ENCODE measurements around the gene TBC1D22A. TPM values are rescaled to one million over a fixed set of nuclear protein-coding genes. Genes with fewer than 3 reads are reported as not detected.

The TBC1D22A gene
- total RNA-seq, 2 donors from 2014 or later: 29.5 to 34.8 TPM

GRCh38 chr22:47142427-47143046, 380.1 kb downstream of the TBC1D22A start:
- Mint-ChIP-seq H3K27me3 (ENCODE audit: low read depth) (no peaks in the 10 kb centered on the region), H3K36me3 (ENCODE audit: insufficient read depth in 2 of 2) (no peaks in the 10 kb centered on the region), H3K4me1 (ENCODE audit: low read depth) (no peaks in the 10 kb centered on the region), H3K27ac (no peak overlapping the region), H3K9me3 (no peaks in the 10 kb centered on the region), H3K4me3 (no peak overlapping the region)
- ATAC-seq (replicated peaks in 1 of 2): no peak
- DNase-seq: no peak

- Mint-ChIP-seq H3K27me3 (ENCODE audit: low read depth) (no peaks in the 10 kb centered on the region), H3K4me3 (no peak overlapping the region), H3K9me3 (no peaks in the 10 kb centered on the region), H3K36me3 (ENCODE audit: insufficient read depth in 2 of 2) (no peaks in the 10 kb centered on the region), H3K4me1 (ENCODE audit: low read depth) (no peaks in the 10 kb centered on the region), H3K27ac (no peak overlapping the region)
- ATAC-seq (replicated peaks in 1 of 2) (no peak), DNase-seq (no peak)
These were observed 380.9 kb downstream of the TBC1D22A start for GRCh38 chr22:47143249-47143938.

- Mint-ChIP-seq H3K9me3 (no peaks in the 10 kb centered on the region), H3K27ac (no peak overlapping the region), H3K4me1 (ENCODE audit: low read depth) (no peaks in the 10 kb centered on the region), H3K36me3 (ENCODE audit: insufficient read depth in 2 of 2) (no peaks in the 10 kb centered on the region), H3K27me3 (ENCODE audit: low read depth) (no peaks in the 10 kb centered on the region), H3K4me3 (no peak overlapping the region)
- no peak for ATAC-seq (replicated peaks in 1 of 2)
- no peak for DNase-seq
These were observed 381.8 kb downstream of the TBC1D22A start for GRCh38 chr22:47144076-47144765.

GRCh38 chr22:47144791-47145425, 382.5 kb downstream of the TBC1D22A start:
- Mint-ChIP-seq H3K36me3 (ENCODE audit: insufficient read depth in 2 of 2) (no peaks in the 10 kb centered on the region), H3K4me1 (ENCODE audit: low read depth) (no peaks in the 10 kb centered on the region), H3K4me3 (no peak overlapping the region), H3K27ac (no peak overlapping the region), H3K27me3 (ENCODE audit: low read depth) (no peaks in the 10 kb centered on the region), H3K9me3 (no peaks in the 10 kb centered on the region)
- DNase-seq: no peak
- no peak for ATAC-seq (replicated peaks in 1 of 2)

- ATAC-seq (replicated peaks in 1 of 2): no peak
- H3K4me1 Mint-ChIP-seq (ENCODE audit: low read depth): no peaks in the 10 kb centered on the region
- H3K4me3 Mint-ChIP-seq: no peak overlapping the region
- H3K36me3 Mint-ChIP-seq (ENCODE audit: insufficient read depth in 2 of 2): no peaks in the 10 kb centered on the region
- no peak for DNase-seq
- no peaks in the 10 kb centered on the region for H3K9me3 Mint-ChIP-seq
- no peak overlapping the region for H3K27ac Mint-ChIP-seq
- H3K27me3 Mint-ChIP-seq (ENCODE audit: low read depth): no peaks in the 10 kb centered on the region
These were observed 383.4 kb downstream of the TBC1D22A start for GRCh38 chr22:47145883-47146282.

- H3K36me3 Mint-ChIP-seq (ENCODE audit: insufficient read depth in 2 of 2): no peaks in the 10 kb centered on the region
- DNase-seq (no peak), ATAC-seq (replicated peaks in 1 of 2) (no peak)
- H3K9me3 Mint-ChIP-seq: no peaks in the 10 kb centered on the region
- no peak overlapping the region for H3K4me3 Mint-ChIP-seq
- H3K27me3 Mint-ChIP-seq (ENCODE audit: low read depth): no peaks in the 10 kb centered on the region
- no peaks in the 10 kb centered on the region for H3K4me1 Mint-ChIP-seq (ENCODE audit: low read depth)
- H3K27ac Mint-ChIP-seq: no peak overlapping the region
These were observed 383.9 kb downstream of the TBC1D22A start for GRCh38 chr22:47146391-47146790.

- Mint-ChIP-seq H3K27me3 (ENCODE audit: low read depth) (no peaks in the 10 kb centered on the region), H3K4me3 (no peak overlapping the region), H3K36me3 (ENCODE audit: insufficient read depth in 2 of 2) (no peaks in the 10 kb centered on the region), H3K27ac (no peak overlapping the region), H3K9me3 (no peaks in the 10 kb centered on the region), H3K4me1 (ENCODE audit: low read depth) (no peaks in the 10 kb centered on the region)
- no peak for ATAC-seq (replicated peaks in 1 of 2)
- DNase-seq: no peak
These were observed 384.5 kb downstream of the TBC1D22A start for GRCh38 chr22:47146941-47147340.

- no peaks in the 10 kb centered on the region for H3K4me1 Mint-ChIP-seq (ENCODE audit: low read depth)
- no peaks in the 10 kb centered on the region for H3K36me3 Mint-ChIP-seq (ENCODE audit: insufficient read depth in 2 of 2)
- no peak overlapping the region for H3K27ac Mint-ChIP-seq
- H3K9me3 Mint-ChIP-seq: no peaks in the 10 kb centered on the region
- H3K27me3 Mint-ChIP-seq (ENCODE audit: low read depth): no peaks in the 10 kb centered on the region
- no peak overlapping the region for H3K4me3 Mint-ChIP-seq
- DNase-seq (no peak), ATAC-seq (replicated peaks in 1 of 2) (no peak)
These were observed 385.1 kb downstream of the TBC1D22A start for GRCh38 chr22:47147572-47147971.

GRCh38 chr22:47148510-47148909, 386.1 kb downstream of the TBC1D22A start:
- DNase-seq: no peak
- Mint-ChIP-seq H3K4me1 (ENCODE audit: low read depth) (no peaks in the 10 kb centered on the region), H3K9me3 (no peaks in the 10 kb centered on the region), H3K4me3 (no peak overlapping the region), H3K27ac (no peak overlapping the region), H3K27me3 (ENCODE audit: low read depth) (no peaks in the 10 kb centered on the region), H3K36me3 (ENCODE audit: insufficient read depth in 2 of 2) (no peaks in the 10 kb centered on the region)
- no peak for ATAC-seq (replicated peaks in 1 of 2)

GRCh38 chr22:47148956-47149728, 386.7 kb downstream of the TBC1D22A start:
- Mint-ChIP-seq H3K4me1 (ENCODE audit: low read depth) (no peaks in the 10 kb centered on the region), H3K9me3 (no peaks in the 10 kb centered on the region), H3K27me3 (ENCODE audit: low read depth) (no peaks in the 10 kb centered on the region), H3K4me3 (no peak overlapping the region), H3K36me3 (ENCODE audit: insufficient read depth in 2 of 2) (no peaks in the 10 kb centered on the region), H3K27ac (no peak overlapping the region)
- DNase-seq (no peak), ATAC-seq (replicated peaks in 1 of 2) (no peak)

GRCh38 chr22:47149976-47150375, 387.5 kb downstream of the TBC1D22A start:
- Mint-ChIP-seq H3K36me3 (ENCODE audit: insufficient read depth in 2 of 2) (no peaks in the 10 kb centered on the region), H3K9me3 (no peaks in the 10 kb centered on the region), H3K4me1 (ENCODE audit: low read depth) (no peaks in the 10 kb centered on the region), H3K27ac (no peak overlapping the region), H3K4me3 (no peak overlapping the region), H3K27me3 (ENCODE audit: low read depth) (no peaks in the 10 kb centered on the region)
- no peak for ATAC-seq (replicated peaks in 1 of 2)
- no peak for DNase-seq

GRCh38 chr22:47150426-47150825, 388.0 kb downstream of the TBC1D22A start:
- Mint-ChIP-seq H3K9me3 (no peaks in the 10 kb centered on the region), H3K36me3 (ENCODE audit: insufficient read depth in 2 of 2) (no peaks in the 10 kb centered on the region), H3K27ac (no peak overlapping the region), H3K4me3 (no peak overlapping the region), H3K4me1 (ENCODE audit: low read depth) (no peaks in the 10 kb centered on the region), H3K27me3 (ENCODE audit: low read depth) (no peaks in the 10 kb centered on the region)
- ATAC-seq (replicated peaks in 1 of 2): no peak
- DNase-seq: no peak

GRCh38 chr22:47151064-47151463, 388.6 kb downstream of the TBC1D22A start:
- Mint-ChIP-seq H3K27me3 (ENCODE audit: low read depth) (no peaks in the 10 kb centered on the region), H3K27ac (no peak overlapping the region), H3K36me3 (ENCODE audit: insufficient read depth in 2 of 2) (no peaks in the 10 kb centered on the region), H3K9me3 (no peaks in the 10 kb centered on the region), H3K4me3 (no peak overlapping the region), H3K4me1 (ENCODE audit: low read depth) (no peaks in the 10 kb centered on the region)
- DNase-seq: no peak
- no peak for ATAC-seq (replicated peaks in 1 of 2)

Measured in activated T-cell treated with anti-CD3 and anti-CD28 coated beads, Interleukin-2, amount 50 U/mL, for 72 hours (primary cell).